ENCODE results near the gene TRIP6.
A peak's percentile ranks its signal among the peaks of the same experiment; 100 is the strongest.

The TRIP6 gene

DNA sequence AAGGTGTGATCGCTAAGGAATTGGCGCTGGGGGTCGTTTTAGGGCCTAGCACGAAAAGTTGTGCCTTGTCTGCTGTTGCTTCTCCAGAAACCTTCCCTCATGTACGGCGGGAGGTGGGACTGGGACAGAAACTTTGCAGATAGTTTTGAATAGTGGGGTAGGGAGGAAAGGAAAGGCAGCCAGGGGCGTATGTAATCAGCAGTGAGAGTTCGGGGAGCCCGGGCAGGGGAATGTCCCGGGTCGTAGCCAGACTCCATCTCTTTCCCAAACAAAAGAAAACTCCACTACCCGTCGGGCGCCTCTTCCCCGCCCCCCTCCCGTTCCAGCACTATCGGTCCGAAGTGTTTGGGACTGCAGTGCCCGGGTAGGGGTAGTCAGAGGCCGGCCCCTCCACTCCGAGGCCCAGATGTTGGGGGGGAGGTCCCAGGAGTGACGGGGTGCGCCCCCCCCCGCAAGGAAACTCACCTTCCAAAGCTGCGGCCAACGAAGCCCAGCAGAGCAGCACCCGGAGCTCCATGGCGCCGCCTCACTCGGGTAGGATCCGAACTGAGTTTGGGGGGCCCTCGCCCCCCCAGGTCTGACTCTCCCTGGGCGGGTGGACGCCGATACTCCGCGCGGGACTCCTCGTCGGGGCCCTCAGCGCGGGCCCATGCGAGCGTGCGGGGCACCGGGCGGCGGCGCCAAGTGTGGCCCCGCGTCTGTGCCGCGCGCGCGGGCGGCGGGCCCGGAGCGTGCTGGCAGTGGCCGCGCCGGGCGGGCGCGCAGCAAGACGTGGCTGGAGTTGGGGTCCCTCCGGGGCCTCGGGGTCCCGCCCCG lies 40.5 kb upstream of the TRIP6 start:
- Histone ChIP-seq H3K9ac (ENCODE audit: low read length) (peak overlapping the region; percentile 35), H3K4me3 (ENCODE audit: low read length) (peak overlapping the region; percentile 1), H3K27me3 (ENCODE audit: control insufficient read depth, insufficient read depth, low read length) (peaks cover 3% of the 10 kb centered on the region), H3K4me1 (ENCODE audit: control insufficient read depth, insufficient read depth, low read length) (peaks cover 29% of the 10 kb centered on the region), H3K36me3 (ENCODE audit: control insufficient read depth, insufficient read depth, low read length) (no peaks in the 10 kb centered on the region), H3K9me3 (ENCODE audit: control insufficient read depth, low read length) (no peaks in the 10 kb centered on the region)

DNA sequence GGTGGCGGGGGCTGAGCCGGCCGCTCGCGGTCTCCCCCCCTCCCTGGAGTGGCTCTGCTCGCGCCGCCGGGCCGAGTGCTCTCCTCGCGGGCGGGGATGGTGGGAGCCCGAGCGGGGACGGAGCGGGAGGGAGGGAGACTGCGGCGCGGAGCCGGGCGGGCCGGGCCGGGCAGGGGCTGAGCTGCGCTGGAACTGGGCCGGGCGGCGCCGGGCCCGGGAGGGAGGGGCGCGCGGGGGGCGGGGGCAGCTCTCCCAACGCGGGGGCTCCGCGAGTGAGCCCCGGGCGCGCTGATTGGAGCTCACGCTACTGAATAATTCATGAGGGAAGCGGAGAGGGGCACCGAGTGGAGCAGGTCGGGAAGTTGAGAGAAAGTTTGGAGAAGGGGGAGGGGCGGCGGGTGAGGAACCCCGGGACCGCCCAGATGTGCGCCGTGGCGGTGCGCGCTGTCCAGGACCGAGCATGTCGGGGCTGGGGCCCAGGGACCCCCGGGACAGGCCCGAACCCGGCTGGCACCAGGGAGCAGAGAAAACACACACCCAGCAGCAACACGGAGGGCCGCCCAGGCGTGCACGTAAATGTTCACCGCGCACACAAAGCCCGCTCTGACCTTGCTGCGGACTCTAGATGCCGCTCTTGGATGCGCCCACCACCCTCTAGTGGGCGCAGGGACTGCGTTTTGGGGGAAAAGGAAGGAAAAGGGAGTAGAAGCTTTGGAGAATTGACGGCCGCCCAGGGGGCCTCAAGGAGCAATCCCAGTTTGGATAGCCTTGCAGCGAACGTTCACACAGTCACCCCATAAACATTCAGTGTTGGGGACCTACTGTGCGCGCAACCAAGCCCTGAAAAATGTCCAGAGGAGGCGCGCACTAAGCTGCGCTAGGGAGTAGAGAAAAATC lies 39.6 kb upstream of the TRIP6 start, which contains the start of gene EPHB4:
EPHB4 (minus strand) TSS at position 194 of the 897 bp plus-strand sequence. CDS start 493 bp downstream, outside the sequence.
- Histone ChIP-seq H3K4me1 (ENCODE audit: control insufficient read depth, insufficient read depth, low read length) (peaks cover 29% of the 10 kb centered on the region), H3K4me3 (ENCODE audit: low read length) (peak within 1 kb of the TSS; percentile 41), H3K36me3 (ENCODE audit: control insufficient read depth, insufficient read depth, low read length) (no peaks in the 10 kb centered on the region), H3K9ac (ENCODE audit: low read length) (peak within 1 kb of the TSS; percentile 56), H3K27me3 (ENCODE audit: control insufficient read depth, insufficient read depth, low read length) (peaks cover 3% of the 10 kb centered on the region), H3K9me3 (ENCODE audit: control insufficient read depth, low read length) (no peaks in the 10 kb centered on the region)

DNA sequence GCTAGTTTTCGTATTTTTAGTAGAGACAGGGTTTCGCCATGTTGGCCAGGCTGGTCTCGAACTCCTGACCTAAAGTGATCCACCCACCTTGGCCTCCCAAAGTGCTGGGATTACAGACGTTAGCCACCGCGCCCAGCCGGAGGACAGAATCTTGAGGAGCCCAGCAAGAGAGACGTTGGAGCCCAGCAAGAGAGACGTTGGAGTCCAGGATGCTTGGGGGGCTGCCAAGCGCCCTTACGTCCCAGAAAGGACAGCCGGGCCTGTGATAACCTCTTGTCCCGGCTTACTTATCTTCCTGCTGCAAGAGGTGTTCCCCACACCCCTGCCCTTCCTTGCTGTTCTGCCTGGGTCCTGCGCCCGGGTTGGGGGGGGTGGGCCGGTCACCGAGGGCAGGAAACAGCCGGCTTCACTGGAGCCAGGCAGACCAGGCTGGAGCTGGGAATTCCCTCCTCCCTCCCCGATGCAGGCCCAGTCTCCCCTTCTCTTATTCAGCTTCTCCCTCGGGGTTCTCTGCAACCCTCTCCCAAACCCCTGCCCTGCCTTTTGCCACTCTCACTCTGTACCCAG lies 38.0 kb upstream of the TRIP6 start:
- Histone ChIP-seq H3K4me3 (ENCODE audit: low read length) (no peak overlapping the region), H3K9ac (ENCODE audit: low read length) (no peak overlapping the region), H3K9me3 (ENCODE audit: control insufficient read depth, low read length) (no peaks in the 10 kb centered on the region), H3K36me3 (ENCODE audit: control insufficient read depth, insufficient read depth, low read length) (no peaks in the 10 kb centered on the region), H3K4me1 (ENCODE audit: control insufficient read depth, insufficient read depth, low read length) (peaks cover 29% of the 10 kb centered on the region), H3K27me3 (ENCODE audit: control insufficient read depth, insufficient read depth, low read length) (peaks cover 3% of the 10 kb centered on the region)

DNA sequence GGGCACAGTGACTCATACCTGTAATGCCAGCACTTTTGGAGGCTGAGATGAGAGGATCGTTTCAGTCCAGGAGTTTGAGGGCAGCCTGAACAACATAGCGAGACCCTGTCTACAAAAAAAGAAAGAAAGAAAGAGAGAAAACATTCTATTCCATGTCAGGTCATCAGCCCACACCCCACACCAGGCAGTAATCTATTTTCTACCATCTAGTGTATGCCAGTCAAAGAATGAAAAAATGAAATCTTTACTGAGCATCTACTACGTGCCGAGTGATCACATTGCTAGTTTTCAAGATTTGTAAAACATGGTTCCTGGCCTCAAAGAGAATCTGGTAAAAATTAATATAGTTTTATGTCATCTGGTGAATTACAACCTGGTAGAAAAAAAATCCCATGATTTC lies 36.8 kb upstream of the TRIP6 start:
- Histone ChIP-seq H3K36me3 (ENCODE audit: control insufficient read depth, insufficient read depth, low read length) (no peaks in the 10 kb centered on the region), H3K9ac (ENCODE audit: low read length) (no peak overlapping the region), H3K4me3 (ENCODE audit: low read length) (no peak overlapping the region), H3K9me3 (ENCODE audit: control insufficient read depth, low read length) (no peaks in the 10 kb centered on the region), H3K4me1 (ENCODE audit: control insufficient read depth, insufficient read depth, low read length) (peaks cover 20% of the 10 kb centered on the region), H3K27me3 (ENCODE audit: control insufficient read depth, insufficient read depth, low read length) (peaks cover 3% of the 10 kb centered on the region)

DNA sequence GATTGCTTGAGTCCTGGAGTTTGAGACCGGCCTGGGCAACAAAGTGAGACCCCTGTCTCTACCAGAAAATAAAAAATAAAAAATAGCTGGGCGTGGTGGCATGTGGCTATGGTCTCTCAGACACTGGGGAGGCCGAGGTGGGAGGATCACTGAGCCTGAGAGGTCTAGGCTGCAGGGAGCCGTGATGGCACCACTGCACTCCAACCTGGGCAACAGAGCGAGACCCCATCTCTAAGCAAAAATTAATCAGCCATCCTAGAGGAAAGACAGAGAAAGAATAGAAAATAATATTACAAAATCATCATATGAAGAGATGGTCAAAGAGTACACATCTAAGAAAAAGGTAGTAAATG lies 34.9 kb upstream of the TRIP6 start:
- H3K4me3 ChIP-seq (ENCODE audit: low read length), result no peak overlapping the region
- H3K9me3 ChIP-seq (ENCODE audit: control insufficient read depth, low read length), result no peaks in the 10 kb centered on the region
- H3K9ac ChIP-seq (ENCODE audit: low read length), result no peak overlapping the region
- peaks cover 25% of the 10 kb centered on the region for H3K4me1 ChIP-seq (ENCODE audit: control insufficient read depth, insufficient read depth, low read length)
- H3K36me3 ChIP-seq (ENCODE audit: control insufficient read depth, insufficient read depth, low read length), result no peaks in the 10 kb centered on the region
- peaks cover 3% of the 10 kb centered on the region for H3K27me3 ChIP-seq (ENCODE audit: control insufficient read depth, insufficient read depth, low read length)

DNA sequence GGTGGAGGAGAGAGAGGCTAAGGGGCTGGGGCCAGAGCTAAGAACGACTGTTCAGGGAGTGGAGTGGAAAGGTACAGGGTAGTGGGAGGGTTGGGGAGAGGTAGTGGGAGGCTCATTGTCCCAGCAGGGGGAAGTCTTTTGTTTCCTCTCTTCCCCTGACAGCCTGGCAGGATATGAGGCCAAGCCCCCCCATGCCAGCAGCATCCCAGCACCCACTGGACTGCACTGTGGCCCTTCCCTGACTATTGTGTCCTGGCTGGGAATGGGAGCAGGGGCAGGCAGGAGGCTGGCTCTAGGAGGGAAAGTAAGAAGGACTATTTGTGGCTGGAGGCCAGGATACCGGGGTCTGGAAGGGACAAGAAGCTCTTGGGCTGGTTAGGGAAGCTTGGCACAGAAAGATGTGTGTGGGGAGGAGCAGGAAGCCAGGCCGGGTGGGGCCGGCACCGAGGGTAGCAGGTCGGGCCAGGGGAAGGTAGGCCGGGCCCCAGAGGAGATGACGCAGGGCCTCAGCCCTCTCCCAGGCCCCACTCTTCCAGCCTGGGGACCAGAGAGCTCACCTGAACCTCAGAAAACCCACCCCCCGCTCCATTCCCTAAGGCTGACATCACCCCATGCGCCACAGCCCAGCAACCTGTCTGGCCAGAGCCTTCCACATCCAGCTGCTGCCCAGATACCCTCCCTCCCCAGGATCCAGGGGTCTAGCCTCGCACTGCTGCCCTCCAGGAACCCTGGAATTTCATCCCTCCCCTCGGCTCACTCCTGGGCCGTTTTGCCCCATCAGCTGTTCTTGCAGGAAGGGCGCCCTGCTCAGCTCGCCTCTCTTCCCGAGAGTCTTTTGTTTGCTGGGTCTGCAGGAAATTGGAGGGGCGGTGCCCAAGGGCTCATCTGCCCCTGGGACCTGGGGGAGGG lies 31.0 kb upstream of the TRIP6 start:
- Histone ChIP-seq H3K4me3 (ENCODE audit: low read length) (no peak overlapping the region), H3K9ac (ENCODE audit: low read length) (peak overlapping the region; percentile 50)

DNA sequence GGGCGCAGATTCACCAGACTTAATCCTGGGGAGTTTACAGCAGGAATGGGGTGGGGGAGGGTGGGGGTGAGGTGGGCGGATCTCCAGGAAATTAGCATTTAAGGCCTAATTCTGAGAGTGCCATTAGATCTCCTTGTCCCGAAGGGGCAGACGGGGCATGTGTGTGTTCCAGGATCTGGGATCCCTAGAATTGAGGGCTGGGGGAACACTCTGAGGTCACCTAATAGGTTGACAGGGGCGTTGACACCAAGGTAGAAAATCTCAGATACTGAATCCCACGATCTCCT lies 30.4 kb upstream of the TRIP6 start:
- peaks cover 18% of the 10 kb centered on the region for H3K4me1 ChIP-seq (ENCODE audit: control insufficient read depth, insufficient read depth, low read length)
- peak overlapping the region; percentile 72 for H3K9ac ChIP-seq (ENCODE audit: low read length)
- H3K36me3 ChIP-seq (ENCODE audit: control insufficient read depth, insufficient read depth, low read length), result no peaks in the 10 kb centered on the region
- peak overlapping the region; percentile 60 for H3K4me3 ChIP-seq (ENCODE audit: low read length)
- no peaks in the 10 kb centered on the region for H3K27me3 ChIP-seq (ENCODE audit: control insufficient read depth, insufficient read depth, low read length)
- H3K9me3 ChIP-seq (ENCODE audit: control insufficient read depth, low read length), result no peaks in the 10 kb centered on the region

More for the DNA sequence above, 31.0 kb upstream of the TRIP6 start:
- Histone ChIP-seq H3K27me3 (ENCODE audit: control insufficient read depth, insufficient read depth, low read length) (no peaks in the 10 kb centered on the region), H3K36me3 (ENCODE audit: control insufficient read depth, insufficient read depth, low read length) (no peaks in the 10 kb centered on the region), H3K9me3 (ENCODE audit: control insufficient read depth, low read length) (no peaks in the 10 kb centered on the region), H3K4me1 (ENCODE audit: control insufficient read depth, insufficient read depth, low read length) (peaks cover 18% of the 10 kb centered on the region)

DNA sequence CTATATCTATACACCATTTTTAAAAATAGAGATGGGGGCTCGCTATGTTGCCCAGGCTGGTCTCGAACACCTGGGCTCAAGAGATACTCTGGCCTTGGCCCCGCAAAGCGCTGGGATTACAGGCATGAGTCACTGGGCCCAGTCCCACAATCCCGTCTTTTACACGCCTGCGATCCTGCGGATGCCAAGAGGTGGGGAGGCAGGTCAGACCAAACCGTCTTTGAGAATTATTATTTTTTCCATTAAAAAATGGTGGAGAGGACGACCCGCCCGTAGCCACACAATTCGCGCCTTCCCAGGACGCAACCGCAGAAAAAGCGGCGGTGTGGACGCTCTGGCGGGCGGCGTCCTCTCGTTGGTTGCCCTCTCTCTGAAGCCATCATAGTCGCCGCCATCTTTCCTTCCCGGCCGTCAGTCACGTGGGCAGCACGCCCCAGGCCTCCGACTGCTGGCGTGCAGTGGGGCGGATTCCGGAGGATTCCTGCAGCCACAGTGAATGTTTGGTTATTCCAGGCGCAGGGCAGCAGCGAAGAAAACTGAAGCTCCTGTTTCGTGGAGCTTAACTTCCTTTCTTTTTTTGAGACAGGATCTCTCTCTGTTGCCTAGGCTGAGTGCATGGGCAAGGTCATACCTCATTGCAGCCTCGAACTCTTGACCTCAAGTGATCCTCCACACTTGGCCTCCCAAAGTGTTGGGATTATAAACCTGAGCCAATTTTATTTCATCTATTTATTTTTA lies 29.9 kb upstream of the TRIP6 start:
- peak overlapping the region; percentile 72 for H3K9ac ChIP-seq (ENCODE audit: low read length)
- H3K27me3 ChIP-seq (ENCODE audit: control insufficient read depth, insufficient read depth, low read length), result no peaks in the 10 kb centered on the region
- H3K4me1 ChIP-seq (ENCODE audit: control insufficient read depth, insufficient read depth, low read length), result peaks cover 18% of the 10 kb centered on the region
- peak overlapping the region; percentile 60 for H3K4me3 ChIP-seq (ENCODE audit: low read length)
- no peaks in the 10 kb centered on the region for H3K9me3 ChIP-seq (ENCODE audit: control insufficient read depth, low read length)
- no peaks in the 10 kb centered on the region for H3K36me3 ChIP-seq (ENCODE audit: control insufficient read depth, insufficient read depth, low read length)

DNA sequence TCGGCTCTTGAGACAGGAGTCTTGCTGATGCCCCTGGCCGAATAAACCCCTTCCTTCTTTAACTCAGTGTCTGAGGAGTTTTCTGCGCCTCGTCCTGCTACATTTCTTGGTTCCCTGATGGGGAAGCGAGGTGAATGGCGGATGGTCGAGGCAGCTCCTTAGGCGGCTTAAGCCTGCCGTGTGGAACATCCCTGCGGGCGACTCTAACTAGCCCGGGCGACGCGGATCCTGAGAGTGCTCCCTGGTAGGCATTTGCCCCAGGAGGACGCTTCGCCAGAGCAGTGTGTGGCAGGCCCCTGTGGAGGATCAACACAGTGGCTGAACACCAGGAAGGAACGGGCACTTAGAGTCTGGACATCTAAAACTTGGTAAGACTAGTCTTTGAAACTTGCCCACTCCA lies 27.8 kb upstream of the TRIP6 start:
- Histone ChIP-seq H3K4me3 (ENCODE audit: low read length) (no peak overlapping the region), H3K36me3 (ENCODE audit: control insufficient read depth, insufficient read depth, low read length) (no peaks in the 10 kb centered on the region), H3K27me3 (ENCODE audit: control insufficient read depth, insufficient read depth, low read length) (no peaks in the 10 kb centered on the region), H3K4me1 (ENCODE audit: control insufficient read depth, insufficient read depth, low read length) (peaks cover 18% of the 10 kb centered on the region), H3K9ac (ENCODE audit: low read length) (no peak overlapping the region), H3K9me3 (ENCODE audit: control insufficient read depth, low read length) (no peaks in the 10 kb centered on the region)

DNA sequence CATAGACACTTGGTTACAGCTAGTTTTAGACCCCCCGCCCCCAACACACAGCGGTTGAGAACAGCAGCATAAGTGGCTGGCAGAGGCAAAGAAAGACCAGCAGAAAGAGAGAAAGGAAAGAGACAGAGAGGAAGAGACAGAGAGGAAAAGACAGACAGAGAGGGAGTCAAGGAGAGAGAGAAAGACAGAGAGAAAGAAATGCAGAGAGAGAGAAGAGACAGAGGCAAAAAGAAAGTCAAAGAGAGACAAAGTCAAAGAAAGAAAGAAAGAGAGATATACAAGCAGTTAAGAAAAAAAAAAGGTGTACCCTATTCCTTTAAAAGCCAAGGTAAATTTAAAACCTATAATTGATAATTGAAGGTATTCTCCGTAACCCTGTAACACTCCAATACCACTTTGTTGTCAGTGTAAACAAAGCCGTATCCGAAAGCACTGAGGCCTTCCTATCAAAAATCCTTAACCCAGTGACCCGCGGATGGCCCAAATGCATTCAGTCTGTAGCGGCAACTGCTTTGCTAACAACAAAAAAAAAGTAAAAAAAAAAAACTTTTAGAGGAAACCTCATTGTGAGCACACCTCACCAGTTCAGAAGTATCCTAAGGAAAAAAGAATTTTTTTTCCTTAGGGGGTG lies 26.6 kb upstream of the TRIP6 start:
- Histone ChIP-seq H3K4me3 (ENCODE audit: low read length) (no peak overlapping the region), H3K9ac (ENCODE audit: low read length) (no peak overlapping the region), H3K27me3 (ENCODE audit: control insufficient read depth, insufficient read depth, low read length) (no peaks in the 10 kb centered on the region), H3K4me1 (ENCODE audit: control insufficient read depth, insufficient read depth, low read length) (peaks cover 18% of the 10 kb centered on the region), H3K36me3 (ENCODE audit: control insufficient read depth, insufficient read depth, low read length) (no peaks in the 10 kb centered on the region), H3K9me3 (ENCODE audit: control insufficient read depth, low read length) (no peaks in the 10 kb centered on the region)

DNA sequence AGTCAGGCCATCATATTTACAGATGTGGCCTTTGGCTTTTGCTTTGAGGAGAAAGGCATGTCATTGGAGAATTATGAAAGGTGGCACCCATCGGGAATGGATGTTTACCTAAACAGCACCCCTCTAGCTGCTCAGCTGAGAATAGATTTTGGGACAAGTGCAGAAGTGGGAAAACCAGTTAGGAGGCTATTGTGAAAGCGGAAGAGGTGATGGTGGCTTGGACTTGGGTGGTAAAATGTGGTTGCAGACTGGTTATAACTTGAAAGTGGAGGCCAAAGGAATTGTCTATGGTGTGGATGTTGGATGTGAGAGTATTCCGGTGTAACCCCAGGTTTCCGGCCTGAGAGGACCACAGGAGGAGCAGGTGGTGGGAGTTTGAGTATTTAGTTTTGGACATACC lies 19.8 kb upstream of the TRIP6 start:
- no peaks in the 10 kb centered on the region for H3K9me3 ChIP-seq (ENCODE audit: control insufficient read depth, low read length)
- no peaks in the 10 kb centered on the region for H3K4me1 ChIP-seq (ENCODE audit: control insufficient read depth, insufficient read depth, low read length)
- no peak overlapping the region for H3K4me3 ChIP-seq (ENCODE audit: low read length)
- H3K27me3 ChIP-seq (ENCODE audit: control insufficient read depth, insufficient read depth, low read length), result no peaks in the 10 kb centered on the region
- H3K36me3 ChIP-seq (ENCODE audit: control insufficient read depth, insufficient read depth, low read length), result no peaks in the 10 kb centered on the region
- H3K9ac ChIP-seq (ENCODE audit: low read length), result no peak overlapping the region

Data from mucosa of stomach (tissue), 1 donor.